Neuron (in vitro differentiated cells): ENCODE measurements around the gene NFE2L2.

Experiments
- H2AFZ ChIP-seq: one replicate; pipeline ENCODE4 v1.6.1; 2013; ENCODE audit warnings: low read depth, mild to moderate bottlenecking, inconsistent platforms, low read length, moderate library complexity
- H3K27me3 ChIP-seq: one replicate; pipeline ENCODE4 v1.6.1; 2013; ENCODE audit warnings: low read length; ENCODE audit not compliant: insufficient read depth
- H3K36me3 ChIP-seq: one replicate; pipeline ENCODE4 v1.6.1; 2013; ENCODE audit warnings: low read length; ENCODE audit not compliant: insufficient read depth
- H3K4me1 ChIP-seq: one replicate; pipeline ENCODE4 v1.6.1; 2013; ENCODE audit warnings: low read length; ENCODE audit not compliant: insufficient read depth
- H3K4me3 ChIP-seq: 2 replicates; pipeline ENCODE4 v1.5.1; 2013; ENCODE audit warnings: mild to moderate bottlenecking, low read length, moderate library complexity
- H3K9me3 ChIP-seq: one replicate; pipeline ENCODE4 v1.6.1; 2013; ENCODE audit warnings: low read length

Gene NFE2L2

DNA sequence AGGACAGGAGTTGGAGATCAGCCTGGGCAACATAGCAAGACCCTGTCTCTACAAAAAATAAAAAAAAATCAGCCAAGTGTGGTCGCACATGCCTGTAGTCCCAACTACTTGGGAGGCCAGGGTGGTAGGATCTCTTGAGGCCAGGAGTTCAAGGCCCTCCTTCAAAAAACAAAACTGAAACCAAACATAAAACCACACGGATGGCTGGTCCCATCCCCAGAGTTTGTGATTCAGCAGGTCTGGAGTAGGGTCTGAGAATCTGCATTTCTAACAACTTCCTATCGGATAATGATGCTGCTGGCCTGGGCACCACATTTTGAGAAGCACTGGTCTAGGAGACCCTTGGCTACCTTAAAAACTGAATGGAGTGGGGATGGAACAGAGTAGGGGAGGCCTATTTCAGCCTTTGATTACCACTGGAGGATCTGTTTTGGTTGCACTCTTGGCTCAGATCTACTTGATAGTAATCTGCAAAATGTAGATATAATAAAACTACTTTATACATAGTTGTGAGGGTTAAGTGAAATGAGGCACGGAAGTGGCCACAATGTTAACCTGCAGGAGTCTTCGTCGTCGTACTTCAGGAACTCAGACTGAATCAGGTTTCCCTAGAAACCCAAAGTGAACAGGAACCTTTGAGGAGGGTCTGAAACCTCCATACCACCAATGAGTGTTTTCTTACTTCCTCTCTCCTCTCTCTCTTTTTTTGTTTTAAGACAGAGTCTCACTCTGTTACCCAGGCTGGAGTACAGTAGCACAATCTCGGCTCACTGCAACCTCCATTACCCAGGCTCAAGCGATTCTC lies 25.5 kb upstream of the NFE2L2 start:
- H3K27me3 ChIP-seq, result no peaks in the 10 kb centered on the region
- H3K9me3 ChIP-seq, result no peaks in the 10 kb centered on the region
- no peak overlapping the region for H3K4me3 ChIP-seq
- no peaks in the 10 kb centered on the region for H3K36me3 ChIP-seq
- H3K4me1 ChIP-seq, result no peaks in the 10 kb centered on the region
- no peak overlapping the region for H2AFZ ChIP-seq

DNA sequence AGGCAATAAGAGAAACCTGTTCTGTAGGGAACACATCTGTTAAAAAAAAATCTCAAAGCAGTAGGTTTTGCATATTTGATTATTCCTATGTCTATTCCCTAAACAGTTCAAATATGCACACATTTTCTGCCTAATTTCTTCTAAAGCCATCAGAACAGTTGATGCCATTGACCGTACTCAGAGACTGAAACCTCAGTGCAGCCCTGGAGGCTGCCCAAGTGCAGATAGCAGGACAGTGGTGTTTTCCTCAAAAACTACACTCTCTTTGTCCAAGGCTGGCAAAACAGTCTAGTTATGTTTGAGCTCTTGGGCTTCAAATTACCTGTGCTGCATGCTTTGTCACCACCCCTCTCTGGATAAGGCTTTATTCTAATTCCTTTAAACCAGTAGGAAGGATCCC lies 23.3 kb upstream of the NFE2L2 start:
- no peaks in the 10 kb centered on the region for H3K9me3 ChIP-seq
- H3K36me3 ChIP-seq, result no peaks in the 10 kb centered on the region
- no peaks in the 10 kb centered on the region for H3K27me3 ChIP-seq
- H2AFZ ChIP-seq, result no peak overlapping the region
- peaks cover 5% of the 10 kb centered on the region for H3K4me1 ChIP-seq
- H3K4me3 ChIP-seq, result no peak overlapping the region

GRCh38 chr2:177285892-177286715 lies 21.6 kb upstream of the NFE2L2 start:
- Histone ChIP-seq H2AFZ (no peak overlapping the region), H3K36me3 (no peaks in the 10 kb centered on the region), H3K4me1 (peaks cover 5% of the 10 kb centered on the region), H3K4me3 (no peak overlapping the region), H3K9me3 (no peaks in the 10 kb centered on the region), H3K27me3 (no peaks in the 10 kb centered on the region)

DNA sequence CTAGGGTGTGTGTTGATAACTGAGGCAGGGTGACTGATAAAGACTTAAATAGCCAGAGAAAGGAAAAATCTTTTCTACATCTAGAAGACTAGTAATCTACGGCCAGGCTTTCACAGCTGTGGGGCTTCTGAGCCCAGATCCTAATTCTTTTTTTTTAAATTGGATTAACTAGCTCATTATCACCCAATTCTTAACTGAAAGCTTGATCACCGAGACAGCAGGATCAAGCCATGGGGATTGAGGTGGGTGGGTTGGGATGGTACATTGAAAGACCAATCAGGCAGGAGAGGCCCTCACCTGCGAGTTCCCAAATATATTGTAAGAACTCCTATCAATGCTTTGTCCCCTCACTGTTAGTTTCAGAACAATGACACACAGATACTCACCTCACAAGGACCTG lies 20.0 kb upstream of the NFE2L2 start:
- Histone ChIP-seq H3K4me1 (peaks cover 5% of the 10 kb centered on the region), H3K9me3 (no peaks in the 10 kb centered on the region), H2AFZ (no peak overlapping the region), H3K27me3 (no peaks in the 10 kb centered on the region), H3K4me3 (no peak overlapping the region), H3K36me3 (no peaks in the 10 kb centered on the region)

GRCh38 chr2:177283906-177284305 lies 19.4 kb upstream of the NFE2L2 start:
- H3K4me3 ChIP-seq, result no peak overlapping the region
- peaks cover 5% of the 10 kb centered on the region for H3K4me1 ChIP-seq
- H3K36me3 ChIP-seq, result no peaks in the 10 kb centered on the region
- H3K9me3 ChIP-seq, result no peaks in the 10 kb centered on the region
- no peak overlapping the region for H2AFZ ChIP-seq
- H3K27me3 ChIP-seq, result no peaks in the 10 kb centered on the region

DNA sequence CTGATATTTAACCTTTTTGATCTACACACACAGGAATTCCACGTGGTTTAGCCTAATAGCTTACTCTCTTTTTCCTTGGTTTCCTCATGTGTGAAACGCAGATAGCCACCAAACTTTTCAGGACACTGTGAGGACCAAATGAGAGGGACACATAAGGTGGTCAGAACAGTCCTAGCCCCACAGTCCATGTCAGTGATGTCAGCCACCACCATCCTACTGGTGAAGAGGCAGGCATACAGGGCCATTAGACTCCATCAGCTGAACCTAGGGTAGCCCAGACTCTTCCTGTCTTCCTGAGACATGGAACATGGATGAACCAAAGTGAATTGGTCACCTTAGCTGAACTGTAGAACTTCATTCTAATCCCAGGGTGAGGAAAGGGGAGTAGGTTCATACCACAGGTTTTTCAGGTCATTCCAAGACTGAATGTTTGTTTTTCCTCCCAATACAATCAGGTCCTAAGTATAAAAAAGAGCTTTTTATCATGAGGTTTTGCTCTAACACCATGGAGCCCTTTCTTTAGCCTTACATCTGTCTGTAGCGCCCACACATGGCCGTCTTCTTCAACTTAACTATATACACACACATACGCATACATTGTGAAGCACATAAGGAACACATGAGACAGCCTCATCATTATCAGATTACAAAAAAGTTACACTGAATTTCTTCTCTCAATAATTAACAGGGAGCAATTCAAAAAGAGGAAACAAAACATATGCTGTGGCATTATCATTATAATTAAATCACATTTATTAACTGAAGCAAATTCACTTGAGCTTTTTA lies 18.5 kb upstream of the NFE2L2 start:
- no peaks in the 10 kb centered on the region for H3K9me3 ChIP-seq
- no peaks in the 10 kb centered on the region for H3K27me3 ChIP-seq
- no peak overlapping the region for H2AFZ ChIP-seq
- peaks cover 5% of the 10 kb centered on the region for H3K4me1 ChIP-seq
- H3K4me3 ChIP-seq, result no peak overlapping the region
- no peaks in the 10 kb centered on the region for H3K36me3 ChIP-seq

DNA sequence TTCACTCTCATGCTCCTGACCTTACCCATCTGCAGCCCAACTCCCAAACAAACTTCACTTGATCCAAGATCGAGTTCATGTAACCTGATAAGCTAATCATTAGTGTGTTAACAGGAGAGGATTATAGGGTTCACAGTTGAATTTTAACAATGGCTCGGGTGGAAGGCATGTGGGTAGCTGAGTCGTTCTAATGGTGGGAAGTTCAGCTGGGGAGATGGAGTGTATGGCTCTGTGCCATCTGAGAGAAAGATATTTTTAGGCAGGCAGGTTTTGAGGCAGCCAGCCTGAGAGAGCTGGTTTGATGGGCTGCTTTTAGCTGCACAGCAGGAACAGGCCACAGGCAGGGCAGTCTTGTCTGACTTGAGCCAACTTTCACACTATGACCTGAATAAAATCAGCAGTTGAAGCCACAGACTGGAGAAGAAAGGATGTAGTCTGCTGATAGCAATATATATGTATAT lies 17.7 kb upstream of the NFE2L2 start:
- Histone ChIP-seq H2AFZ (no peak overlapping the region), H3K9me3 (no peaks in the 10 kb centered on the region), H3K36me3 (no peaks in the 10 kb centered on the region), H3K4me1 (peaks cover 5% of the 10 kb centered on the region), H3K4me3 (no peak overlapping the region), H3K27me3 (no peaks in the 10 kb centered on the region)

DNA sequence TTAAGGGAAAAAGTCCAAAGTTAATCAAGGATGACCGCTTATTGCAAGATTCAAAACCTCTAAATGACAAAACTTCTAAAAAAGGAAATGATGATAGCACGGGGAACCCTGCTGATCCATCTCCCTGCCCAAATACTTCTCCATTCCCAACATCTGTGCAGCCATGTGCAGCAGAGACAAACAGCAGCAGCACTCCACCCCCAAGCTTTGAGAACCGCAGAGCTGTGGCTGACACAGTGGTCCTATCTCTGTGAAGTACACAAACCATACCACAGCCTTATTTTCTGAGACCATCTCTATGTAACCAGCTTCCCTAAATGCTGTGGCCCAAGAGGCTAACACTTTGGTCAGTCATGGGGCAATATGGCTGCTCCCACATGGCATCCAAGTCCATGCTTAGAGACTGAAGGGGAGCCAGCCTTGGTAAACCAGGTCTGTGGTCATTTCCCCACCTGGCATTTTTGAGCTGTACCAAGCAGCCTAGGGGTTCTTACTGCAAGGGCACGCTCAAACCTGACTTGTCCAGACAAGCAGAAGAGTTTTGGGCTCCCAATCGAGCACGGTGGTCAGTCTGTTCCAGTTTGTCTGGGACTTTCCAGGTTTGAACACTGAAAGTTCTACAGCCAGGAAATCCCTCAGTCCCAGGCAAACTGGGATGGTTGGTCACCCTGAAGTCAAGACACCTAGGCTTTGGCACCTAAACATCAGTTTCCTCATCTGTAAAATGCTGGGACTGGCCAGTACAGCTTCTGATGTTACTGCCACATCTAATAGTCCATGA lies 17.1 kb upstream of the NFE2L2 start:
- Histone ChIP-seq H3K36me3 (no peaks in the 10 kb centered on the region), H3K9me3 (no peaks in the 10 kb centered on the region), H2AFZ (no peak overlapping the region), H3K4me3 (no peak overlapping the region), H3K27me3 (no peaks in the 10 kb centered on the region), H3K4me1 (peaks cover 5% of the 10 kb centered on the region)

DNA sequence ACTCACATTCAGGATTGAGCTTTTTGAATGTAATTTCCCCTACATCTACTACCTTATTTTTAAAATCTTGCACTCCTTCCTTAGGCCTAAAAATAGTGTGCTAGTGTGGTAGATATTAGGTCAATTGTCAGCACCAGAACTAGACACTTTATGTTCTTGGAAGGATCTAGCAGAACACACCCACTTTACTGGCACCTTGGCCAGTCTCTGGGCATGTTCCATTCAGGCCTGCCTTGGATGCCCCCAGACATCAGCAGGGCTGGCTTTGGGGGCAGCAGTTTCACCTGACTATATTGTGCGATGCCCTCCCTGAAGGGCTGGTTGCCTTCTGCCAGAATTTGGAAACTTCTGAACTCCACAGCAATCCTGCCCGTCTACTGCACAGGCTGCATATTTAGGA lies 15.3 kb upstream of the NFE2L2 start:
- no peaks in the 10 kb centered on the region for H3K9me3 ChIP-seq
- peaks cover 5% of the 10 kb centered on the region for H3K4me1 ChIP-seq
- H2AFZ ChIP-seq, result no peak overlapping the region
- no peak overlapping the region for H3K4me3 ChIP-seq
- no peaks in the 10 kb centered on the region for H3K27me3 ChIP-seq
- no peaks in the 10 kb centered on the region for H3K36me3 ChIP-seq

- Histone ChIP-seq H3K4me3 (no peak overlapping the region), H3K36me3 (no peaks in the 10 kb centered on the region), H3K9me3 (no peaks in the 10 kb centered on the region), H3K27me3 (no peaks in the 10 kb centered on the region), H2AFZ (no peak overlapping the region), H3K4me1 (no peaks in the 10 kb centered on the region)
Observed at GRCh38 chr2:177275743-177276055, 11.2 kb upstream of the NFE2L2 start.

GRCh38 chr2:177275040-177275742 lies 10.7 kb upstream of the NFE2L2 start:
- H2AFZ ChIP-seq, result no peak overlapping the region
- H3K36me3 ChIP-seq, result no peaks in the 10 kb centered on the region
- H3K4me1 ChIP-seq, result no peaks in the 10 kb centered on the region
- H3K27me3 ChIP-seq, result no peaks in the 10 kb centered on the region
- H3K4me3 ChIP-seq, result no peak overlapping the region
- H3K9me3 ChIP-seq, result no peaks in the 10 kb centered on the region

DNA sequence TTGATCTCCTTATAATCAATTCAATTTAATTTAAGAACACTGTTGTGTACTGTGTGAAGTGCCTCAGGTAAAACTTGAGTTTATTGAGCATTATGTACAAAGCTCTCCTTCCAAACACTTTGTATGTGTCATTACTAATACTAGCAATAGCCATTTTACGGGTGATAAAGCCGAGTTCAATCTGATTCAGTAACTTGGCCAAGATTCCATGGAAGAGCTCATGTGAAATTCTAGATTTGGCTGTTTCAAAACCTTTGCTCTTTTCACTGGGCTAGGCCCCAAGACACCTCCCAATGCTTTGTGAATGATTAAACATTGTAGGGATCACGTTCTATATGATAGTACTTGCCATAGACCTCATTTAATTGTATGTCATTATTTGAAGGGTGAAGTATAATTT lies 8.9 kb upstream of the NFE2L2 start:
- H3K4me3 ChIP-seq, result no peak overlapping the region
- H3K4me1 ChIP-seq, result no peaks in the 10 kb centered on the region
- H3K36me3 ChIP-seq, result no peaks in the 10 kb centered on the region
- no peak overlapping the region for H2AFZ ChIP-seq
- no peaks in the 10 kb centered on the region for H3K9me3 ChIP-seq
- H3K27me3 ChIP-seq, result no peaks in the 10 kb centered on the region
